ENCODE results near the gene RB1. TPM values are rescaled to one million over a fixed set of nuclear protein-coding genes. Genes with fewer than 3 reads are reported as not detected.
"Not testable (repeated sequence)": the region's sequence is repeated elsewhere in the genome, so short reads cannot be mapped to it uniquely, and the experiment has no call there.

Gene RB1
- total RNA-seq, 1 donor from 2014 or later: 21.4 TPM

- no peak for DNase-seq (ENCODE audit: low read depth, low spot score)
These were observed 144.9 kb downstream of the RB1 start for GRCh38 chr13:48448285-48448958.

GRCh38 chr13:48448959-48449614, 145.5 kb downstream of the RB1 start:
- DNase-seq (ENCODE audit: low read depth, low spot score): no peak

- DNase-seq (ENCODE audit: low read depth, low spot score): no peak
These were observed 146.1 kb downstream of the RB1 start for GRCh38 chr13:48449656-48450055.

GRCh38 chr13:48451196-48451595, 147.6 kb downstream of the RB1 start:
- DNase-seq (ENCODE audit: low read depth, low spot score): not testable (repeated sequence)

- DNase-seq (ENCODE audit: low read depth, low spot score): no peak
These were observed 153.0 kb downstream of the RB1 start for GRCh38 chr13:48456546-48456945.

- no peak for DNase-seq (ENCODE audit: low read depth, low spot score)
These were observed 154.2 kb downstream of the RB1 start for GRCh38 chr13:48457578-48458242.

- DNase-seq (ENCODE audit: low read depth, low spot score): no peak
These were observed 171.7 kb downstream of the RB1 start for GRCh38 chr13:48475230-48475629.

- no peak for DNase-seq (ENCODE audit: low read depth, low spot score)
These were observed 172.7 kb downstream of the RB1 start for GRCh38 chr13:48476215-48476614.

- DNase-seq (ENCODE audit: low read depth, low spot score): no peak
These were observed 173.1 kb downstream of the RB1 start for GRCh38 chr13:48476686-48477085.

GRCh38 chr13:48477191-48477855, 173.8 kb downstream of the RB1 start:
- no peak for DNase-seq (ENCODE audit: low read depth, low spot score)

GRCh38 chr13:48478391-48478790, 174.8 kb downstream of the RB1 start:
- no peak for DNase-seq (ENCODE audit: low read depth, low spot score)

GRCh38 chr13:48483575-48483974, 180.0 kb downstream of the RB1 start:
- DNase-seq (ENCODE audit: low read depth, low spot score): no peak

- DNase-seq (ENCODE audit: low read depth, low spot score): no peak
These were observed 181.9 kb downstream of the RB1 start for GRCh38 chr13:48485432-48485831.

- no peak for DNase-seq (ENCODE audit: low read depth, low spot score)
These were observed 182.8 kb downstream of the RB1 start for GRCh38 chr13:48486362-48486761.

GRCh38 chr13:48486836-48487235, 183.3 kb downstream of the RB1 start:
- no peak for DNase-seq (ENCODE audit: low read depth, low spot score)

GRCh38 chr13:48487968-48488367, 184.4 kb downstream of the RB1 start:
- no peak for DNase-seq (ENCODE audit: low read depth, low spot score)

- DNase-seq (ENCODE audit: low read depth, low spot score): no peak
These were observed 185.4 kb downstream of the RB1 start for GRCh38 chr13:48488995-48489394.

- no peak for DNase-seq (ENCODE audit: low read depth, low spot score)
These were observed 186.1 kb downstream of the RB1 start for GRCh38 chr13:48489666-48490065.

- no peak for DNase-seq (ENCODE audit: low read depth, low spot score)
These were observed 186.7 kb downstream of the RB1 start for GRCh38 chr13:48490241-48490640.

GRCh38 chr13:48491423-48492095, 188.0 kb downstream of the RB1 start:
- no peak for DNase-seq (ENCODE audit: low read depth, low spot score)

GRCh38 chr13:48492096-48492440, 188.5 kb downstream of the RB1 start:
- no peak for DNase-seq (ENCODE audit: low read depth, low spot score)

Measured in pulmonary artery endothelial cell (primary cell).